GM23338 (cell line): Measurements from ENCODE around the gene CETP.

ENCODE experiments used
- CREB1 ChIP-seq: fragments of 250-450 bp; sonication (Bioruptor Pico); IDR thresholded peaks from 2 replicates; pipeline ENCODE4 v1.5.0; 2020; ENCODE audit warnings: low read depth, mild to moderate bottlenecking, moderate library complexity
- CTCF ChIP-seq, 2 experiments: fragments of 200-600 bp in 1 of 2; sonication (generic) in 1 of 2; conservative IDR thresholded peaks; 2 replicates each; pipeline versions ENCODE4 v1.5.1 to v1.6.1; 2016 to 2017; ENCODE audit warnings: antibody characterized with exemption in 2 of 2, low read depth in 2 of 2, mild to moderate bottlenecking in 2 of 2, moderate library complexity in 1 of 2
- EZH2 ChIP-seq: fragments of 200-600 bp; sonication (generic); IDR thresholded peaks from one replicate; pipeline ENCODE4 v1.8.0; 2017; ENCODE audit warnings: antibody characterized with exemption, mild to moderate bottlenecking, low read depth; ENCODE audit not compliant: unreplicated experiment
- EZH2phosphoT487 ChIP-seq: fragments of 200-600 bp; sonication (generic); IDR thresholded peaks from one replicate; pipeline ENCODE4 v1.8.1; 2018; ENCODE audit warnings: antibody characterized with exemption; ENCODE audit not compliant: unreplicated experiment
- JUNB ChIP-seq: IDR thresholded peaks from one replicate; pipeline ENCODE4 v1.6.1; 2016; ENCODE audit warnings: antibody characterized with exemption; ENCODE audit not compliant: unreplicated experiment
- NANOG ChIP-seq: IDR thresholded peaks from 2 replicates; pipeline ENCODE4 v1.6.1; 2016; ENCODE audit warnings: antibody characterized with exemption, borderline replicate concordance
- POLR2AphosphoS5 ChIP-seq: IDR thresholded peaks from 2 replicates; pipeline ENCODE4 v1.6.1; 2016; ENCODE audit warnings: antibody characterized with exemption, low read depth
- STAT1 ChIP-seq: IDR thresholded peaks from one replicate; pipeline ENCODE4 v1.6.1; 2016; ENCODE audit warnings: antibody characterized with exemption; ENCODE audit not compliant: unreplicated experiment
- ZNF114 ChIP-seq: fragments of 250-450 bp; sonication (Bioruptor Pico); IDR thresholded peaks from 2 replicates; pipeline ENCODE4 v1.5.0; 2020; ENCODE audit warnings: mild to moderate bottlenecking, moderate library complexity
- ZNF331 ChIP-seq: fragments of 250-450 bp; sonication (Bioruptor Pico); IDR thresholded peaks from 2 replicates; pipeline ENCODE4 v1.5.0; 2020; ENCODE audit warnings: low read depth, mild to moderate bottlenecking, moderate library complexity
- TF ChIP-seq, protein P1 (sequence below): IDR thresholded peaks from one replicate; pipeline ENCODE4 v1.6.1; 2018; ENCODE audit warnings: antibody characterized with exemption; ENCODE audit not compliant: unreplicated experiment
- TF ChIP-seq, protein P2 (sequence below): IDR thresholded peaks from 2 replicates; pipeline ENCODE4 v1.6.1; 2016; ENCODE audit warnings: antibody characterized with exemption
- TF ChIP-seq, protein P3 (sequence below): fragments of 250-450 bp; sonication (Bioruptor Pico); IDR thresholded peaks from 2 replicates; pipeline ENCODE4 v1.5.0; 2020; ENCODE audit warnings: mild to moderate bottlenecking, moderate library complexity

- no peak for TF ChIP-seq CTCF (conservative IDR thresholded peaks at IDR 0.05; ENCODE audit: low read depth in 2 of 2)
- no peak for TF ChIP-seq EZH2
- TF ChIP-seq POLR2AphosphoS5: no peak
- TF ChIP-seq EZH2phosphoT487: no peak
- TF ChIP-seq JUNB: no peak
- TF ChIP-seq, protein P1, sequence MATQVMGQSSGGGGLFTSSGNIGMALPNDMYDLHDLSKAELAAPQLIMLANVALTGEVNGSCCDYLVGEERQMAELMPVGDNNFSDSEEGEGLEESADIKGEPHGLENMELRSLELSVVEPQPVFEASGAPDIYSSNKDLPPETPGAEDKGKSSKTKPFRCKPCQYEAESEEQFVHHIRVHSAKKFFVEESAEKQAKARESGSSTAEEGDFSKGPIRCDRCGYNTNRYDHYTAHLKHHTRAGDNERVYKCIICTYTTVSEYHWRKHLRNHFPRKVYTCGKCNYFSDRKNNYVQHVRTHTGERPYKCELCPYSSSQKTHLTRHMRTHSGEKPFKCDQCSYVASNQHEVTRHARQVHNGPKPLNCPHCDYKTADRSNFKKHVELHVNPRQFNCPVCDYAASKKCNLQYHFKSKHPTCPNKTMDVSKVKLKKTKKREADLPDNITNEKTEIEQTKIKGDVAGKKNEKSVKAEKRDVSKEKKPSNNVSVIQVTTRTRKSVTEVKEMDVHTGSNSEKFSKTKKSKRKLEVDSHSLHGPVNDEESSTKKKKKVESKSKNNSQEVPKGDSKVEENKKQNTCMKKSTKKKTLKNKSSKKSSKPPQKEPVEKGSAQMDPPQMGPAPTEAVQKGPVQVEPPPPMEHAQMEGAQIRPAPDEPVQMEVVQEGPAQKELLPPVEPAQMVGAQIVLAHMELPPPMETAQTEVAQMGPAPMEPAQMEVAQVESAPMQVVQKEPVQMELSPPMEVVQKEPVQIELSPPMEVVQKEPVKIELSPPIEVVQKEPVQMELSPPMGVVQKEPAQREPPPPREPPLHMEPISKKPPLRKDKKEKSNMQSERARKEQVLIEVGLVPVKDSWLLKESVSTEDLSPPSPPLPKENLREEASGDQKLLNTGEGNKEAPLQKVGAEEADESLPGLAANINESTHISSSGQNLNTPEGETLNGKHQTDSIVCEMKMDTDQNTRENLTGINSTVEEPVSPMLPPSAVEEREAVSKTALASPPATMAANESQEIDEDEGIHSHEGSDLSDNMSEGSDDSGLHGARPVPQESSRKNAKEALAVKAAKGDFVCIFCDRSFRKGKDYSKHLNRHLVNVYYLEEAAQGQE: no peak
- TF ChIP-seq NANOG: no peak
- TF ChIP-seq ZNF331 (CRISPR knock-in tag): no peak
- TF ChIP-seq, protein P2, sequence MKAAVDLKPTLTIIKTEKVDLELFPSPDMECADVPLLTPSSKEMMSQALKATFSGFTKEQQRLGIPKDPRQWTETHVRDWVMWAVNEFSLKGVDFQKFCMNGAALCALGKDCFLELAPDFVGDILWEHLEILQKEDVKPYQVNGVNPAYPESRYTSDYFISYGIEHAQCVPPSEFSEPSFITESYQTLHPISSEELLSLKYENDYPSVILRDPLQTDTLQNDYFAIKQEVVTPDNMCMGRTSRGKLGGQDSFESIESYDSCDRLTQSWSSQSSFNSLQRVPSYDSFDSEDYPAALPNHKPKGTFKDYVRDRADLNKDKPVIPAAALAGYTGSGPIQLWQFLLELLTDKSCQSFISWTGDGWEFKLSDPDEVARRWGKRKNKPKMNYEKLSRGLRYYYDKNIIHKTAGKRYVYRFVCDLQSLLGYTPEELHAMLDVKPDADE: no peak
- TF ChIP-seq ZNF114 (CRISPR knock-in tag): no peak
- no peak for TF ChIP-seq STAT1
- TF ChIP-seq, protein P3, sequence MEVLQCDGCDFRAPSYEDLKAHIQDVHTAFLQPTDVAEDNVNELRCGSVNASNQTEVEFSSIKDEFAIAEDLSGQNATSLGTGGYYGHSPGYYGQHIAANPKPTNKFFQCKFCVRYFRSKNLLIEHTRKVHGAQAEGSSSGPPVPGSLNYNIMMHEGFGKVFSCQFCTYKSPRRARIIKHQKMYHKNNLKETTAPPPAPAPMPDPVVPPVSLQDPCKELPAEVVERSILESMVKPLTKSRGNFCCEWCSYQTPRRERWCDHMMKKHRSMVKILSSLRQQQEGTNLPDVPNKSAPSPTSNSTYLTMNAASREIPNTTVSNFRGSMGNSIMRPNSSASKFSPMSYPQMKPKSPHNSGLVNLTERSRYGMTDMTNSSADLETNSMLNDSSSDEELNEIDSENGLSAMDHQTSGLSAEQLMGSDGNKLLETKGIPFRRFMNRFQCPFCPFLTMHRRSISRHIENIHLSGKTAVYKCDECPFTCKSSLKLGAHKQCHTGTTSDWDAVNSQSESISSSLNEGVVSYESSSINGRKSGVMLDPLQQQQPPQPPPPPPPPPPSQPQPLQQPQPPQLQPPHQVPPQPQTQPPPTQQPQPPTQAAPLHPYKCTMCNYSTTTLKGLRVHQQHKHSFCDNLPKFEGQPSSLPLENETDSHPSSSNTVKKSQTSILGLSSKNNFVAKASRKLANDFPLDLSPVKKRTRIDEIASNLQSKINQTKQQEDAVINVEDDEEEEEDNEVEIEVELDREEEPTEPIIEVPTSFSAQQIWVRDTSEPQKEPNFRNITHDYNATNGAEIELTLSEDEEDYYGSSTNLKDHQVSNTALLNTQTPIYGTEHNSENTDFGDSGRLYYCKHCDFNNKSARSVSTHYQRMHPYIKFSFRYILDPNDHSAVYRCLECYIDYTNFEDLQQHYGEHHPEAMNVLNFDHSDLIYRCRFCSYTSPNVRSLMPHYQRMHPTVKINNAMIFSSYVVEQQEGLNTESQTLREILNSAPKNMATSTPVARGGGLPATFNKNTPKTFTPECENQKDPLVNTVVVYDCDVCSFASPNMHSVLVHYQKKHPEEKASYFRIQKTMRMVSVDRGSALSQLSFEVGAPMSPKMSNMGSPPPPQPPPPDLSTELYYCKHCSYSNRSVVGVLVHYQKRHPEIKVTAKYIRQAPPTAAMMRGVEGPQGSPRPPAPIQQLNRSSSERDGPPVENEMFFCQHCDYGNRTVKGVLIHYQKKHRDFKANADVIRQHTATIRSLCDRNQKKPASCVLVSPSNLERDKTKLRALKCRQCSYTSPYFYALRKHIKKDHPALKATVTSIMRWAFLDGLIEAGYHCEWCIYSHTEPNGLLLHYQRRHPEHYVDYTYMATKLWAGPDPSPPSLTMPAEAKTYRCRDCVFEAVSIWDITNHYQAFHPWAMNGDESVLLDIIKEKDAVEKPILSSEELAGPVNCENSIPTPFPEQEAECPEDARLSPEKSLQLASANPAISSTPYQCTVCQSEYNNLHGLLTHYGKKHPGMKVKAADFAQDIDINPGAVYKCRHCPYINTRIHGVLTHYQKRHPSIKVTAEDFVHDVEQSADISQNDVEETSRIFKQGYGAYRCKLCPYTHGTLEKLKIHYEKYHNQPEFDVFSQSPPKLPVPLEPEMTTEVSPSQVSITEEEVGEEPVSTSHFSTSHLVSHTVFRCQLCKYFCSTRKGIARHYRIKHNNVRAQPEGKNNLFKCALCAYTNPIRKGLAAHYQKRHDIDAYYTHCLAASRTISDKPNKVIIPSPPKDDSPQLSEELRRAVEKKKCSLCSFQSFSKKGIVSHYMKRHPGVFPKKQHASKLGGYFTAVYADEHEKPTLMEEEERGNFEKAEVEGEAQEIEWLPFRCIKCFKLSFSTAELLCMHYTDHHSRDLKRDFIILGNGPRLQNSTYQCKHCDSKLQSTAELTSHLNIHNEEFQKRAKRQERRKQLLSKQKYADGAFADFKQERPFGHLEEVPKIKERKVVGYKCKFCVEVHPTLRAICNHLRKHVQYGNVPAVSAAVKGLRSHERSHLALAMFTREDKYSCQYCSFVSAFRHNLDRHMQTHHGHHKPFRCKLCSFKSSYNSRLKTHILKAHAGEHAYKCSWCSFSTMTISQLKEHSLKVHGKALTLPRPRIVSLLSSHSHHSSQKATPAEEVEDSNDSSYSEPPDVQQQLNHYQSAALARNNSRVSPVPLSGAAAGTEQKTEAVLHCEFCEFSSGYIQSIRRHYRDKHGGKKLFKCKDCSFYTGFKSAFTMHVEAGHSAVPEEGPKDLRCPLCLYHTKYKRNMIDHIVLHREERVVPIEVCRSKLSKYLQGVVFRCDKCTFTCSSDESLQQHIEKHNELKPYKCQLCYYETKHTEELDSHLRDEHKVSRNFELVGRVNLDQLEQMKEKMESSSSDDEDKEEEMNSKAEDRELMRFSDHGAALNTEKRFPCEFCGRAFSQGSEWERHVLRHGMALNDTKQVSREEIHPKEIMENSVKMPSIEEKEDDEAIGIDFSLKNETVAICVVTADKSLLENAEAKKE (CRISPR knock-in tag): no peak
- TF ChIP-seq CREB1: no peak
Observed at GRCh38 chr16:56977216-56977615, 15.5 kb downstream of the CETP start.
